ENCODE data around the gene IFITM2.

The IFITM2 gene

DNA sequence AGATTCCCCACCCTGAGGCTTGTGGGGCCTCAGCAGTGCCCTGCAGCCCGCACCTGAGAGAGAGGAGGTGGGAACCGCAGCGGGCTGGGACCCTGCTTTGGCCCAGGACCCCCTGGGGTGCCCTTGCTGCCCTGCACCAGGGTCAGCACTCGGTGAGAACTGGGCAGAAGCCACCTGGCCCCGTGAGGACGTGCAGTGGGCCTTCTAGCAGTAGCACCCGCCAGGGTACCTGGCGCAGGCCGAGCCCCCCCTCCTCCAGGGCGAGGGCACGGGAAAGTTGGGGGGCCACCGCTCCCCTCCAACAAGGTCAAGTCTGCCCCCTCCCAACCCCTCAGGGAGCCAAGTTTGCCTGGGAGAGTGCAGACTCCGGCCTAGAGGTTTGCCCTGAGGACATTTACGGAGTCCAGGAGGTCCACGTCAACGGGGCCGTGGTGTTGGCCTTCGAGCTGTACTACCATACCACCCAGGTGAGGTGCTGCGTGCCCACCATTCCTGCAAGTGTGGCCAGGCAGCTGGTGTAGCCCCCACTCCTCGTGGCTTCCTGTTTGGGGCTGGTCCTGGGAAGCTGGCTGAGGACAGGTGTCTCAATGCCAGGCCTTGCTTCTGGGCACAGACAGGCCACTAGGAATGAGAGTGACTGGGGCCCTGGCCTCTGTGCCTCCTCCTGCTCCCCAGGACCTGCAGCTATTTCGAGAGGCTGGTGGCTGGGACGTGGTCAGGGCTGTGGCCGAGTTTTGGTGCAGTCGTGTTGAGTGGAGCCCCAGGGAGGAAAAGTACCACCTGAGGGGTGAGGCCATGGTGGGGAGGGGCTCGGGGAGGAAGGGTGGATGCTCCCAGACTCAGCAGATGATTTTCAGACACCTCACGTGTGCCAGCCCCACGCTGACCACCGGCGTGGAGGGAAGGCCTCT is 15.2 kb upstream of the IFITM2 start:
- TF ChIP-seq, protein P1, sequence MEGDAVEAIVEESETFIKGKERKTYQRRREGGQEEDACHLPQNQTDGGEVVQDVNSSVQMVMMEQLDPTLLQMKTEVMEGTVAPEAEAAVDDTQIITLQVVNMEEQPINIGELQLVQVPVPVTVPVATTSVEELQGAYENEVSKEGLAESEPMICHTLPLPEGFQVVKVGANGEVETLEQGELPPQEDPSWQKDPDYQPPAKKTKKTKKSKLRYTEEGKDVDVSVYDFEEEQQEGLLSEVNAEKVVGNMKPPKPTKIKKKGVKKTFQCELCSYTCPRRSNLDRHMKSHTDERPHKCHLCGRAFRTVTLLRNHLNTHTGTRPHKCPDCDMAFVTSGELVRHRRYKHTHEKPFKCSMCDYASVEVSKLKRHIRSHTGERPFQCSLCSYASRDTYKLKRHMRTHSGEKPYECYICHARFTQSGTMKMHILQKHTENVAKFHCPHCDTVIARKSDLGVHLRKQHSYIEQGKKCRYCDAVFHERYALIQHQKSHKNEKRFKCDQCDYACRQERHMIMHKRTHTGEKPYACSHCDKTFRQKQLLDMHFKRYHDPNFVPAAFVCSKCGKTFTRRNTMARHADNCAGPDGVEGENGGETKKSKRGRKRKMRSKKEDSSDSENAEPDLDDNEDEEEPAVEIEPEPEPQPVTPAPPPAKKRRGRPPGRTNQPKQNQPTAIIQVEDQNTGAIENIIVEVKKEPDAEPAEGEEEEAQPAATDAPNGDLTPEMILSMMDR (IDR thresholded peaks at IDR 0.05; ENCODE audit: borderline replicate concordance, insufficient read depth, low read depth, low read length) = no peak
- no peak overlapping the region for H3K4me3 ChIP-seq (ENCODE audit: low read depth, low read length)

DNA sequence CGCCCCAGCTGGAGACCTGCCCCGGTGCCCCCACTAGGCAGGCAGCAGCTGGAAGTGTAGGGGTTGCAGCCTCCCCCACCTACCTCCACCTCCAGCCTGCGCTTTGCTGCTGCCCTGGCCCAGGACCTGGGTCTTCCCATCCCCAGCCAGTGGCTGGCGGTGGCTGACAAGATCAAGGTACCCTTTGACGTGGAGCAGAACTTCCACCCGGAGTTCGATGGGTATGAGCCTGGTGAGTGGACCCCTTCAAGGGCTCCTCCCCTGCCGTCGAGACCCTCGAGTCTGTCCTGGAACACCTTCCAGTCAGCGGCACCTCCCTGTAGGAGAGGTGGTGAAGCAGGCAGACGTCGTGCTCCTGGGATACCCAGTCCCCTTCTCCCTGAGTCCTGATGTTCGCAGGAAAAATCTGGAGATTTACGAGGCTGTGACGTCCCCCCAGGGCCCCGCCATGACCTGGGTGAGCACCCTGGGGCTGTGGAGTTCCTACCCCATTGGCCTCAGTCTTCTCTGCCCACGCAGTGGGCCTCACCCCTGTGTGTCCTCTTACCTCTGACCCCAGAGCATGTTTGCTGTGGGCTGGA is 14.3 kb upstream of the IFITM2 start:
- H3K4me3 ChIP-seq (ENCODE audit: low read depth, low read length) = no peak overlapping the region
- TF ChIP-seq, protein P1 (IDR thresholded peaks at IDR 0.05; ENCODE audit: borderline replicate concordance, insufficient read depth, low read depth, low read length) = no peak

DNA sequence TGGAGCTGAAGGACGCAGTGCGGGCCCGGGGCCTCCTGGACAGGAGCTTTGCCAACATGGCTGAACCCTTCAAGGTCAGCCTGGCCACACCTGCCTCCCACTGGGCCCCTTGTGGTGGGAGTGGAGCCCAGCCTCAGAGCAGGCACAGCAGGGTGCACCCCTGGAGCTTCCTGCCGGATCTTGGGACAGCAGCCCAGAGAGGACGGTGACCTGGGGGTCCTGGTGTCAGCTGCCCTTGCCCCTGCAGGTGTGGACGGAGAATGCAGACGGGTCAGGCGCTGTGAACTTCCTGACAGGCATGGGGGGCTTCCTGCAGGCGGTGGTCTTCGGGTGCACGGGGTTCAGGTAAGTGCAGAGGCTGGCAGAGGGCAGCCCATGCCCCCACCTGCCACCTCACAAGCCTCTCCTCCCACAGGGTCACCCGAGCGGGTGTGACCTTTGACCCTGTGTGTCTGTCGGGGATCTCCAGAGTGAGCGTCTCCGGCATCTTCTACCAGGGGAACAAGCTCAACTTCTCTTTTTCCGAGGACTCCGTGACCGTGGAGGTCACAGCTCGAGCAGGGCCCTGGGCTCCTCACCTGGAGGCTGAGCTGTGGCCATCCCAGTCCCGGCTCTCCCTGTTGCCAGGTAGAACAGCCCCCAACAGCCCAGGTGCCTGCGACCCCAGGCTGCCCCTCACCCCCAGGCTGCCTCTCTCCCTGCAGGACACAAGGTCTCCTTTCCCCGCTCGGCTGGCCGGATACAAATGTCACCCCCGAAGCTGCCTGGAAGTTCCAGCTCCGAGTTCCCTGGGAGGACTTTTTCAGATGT is 13.6 kb upstream of the IFITM2 start:
- TF ChIP-seq, protein P1 (IDR thresholded peaks at IDR 0.05; ENCODE audit: borderline replicate concordance, insufficient read depth, low read depth, low read length) = no peak
- H3K4me3 ChIP-seq (ENCODE audit: low read depth, low read length) = no peak overlapping the region

DNA sequence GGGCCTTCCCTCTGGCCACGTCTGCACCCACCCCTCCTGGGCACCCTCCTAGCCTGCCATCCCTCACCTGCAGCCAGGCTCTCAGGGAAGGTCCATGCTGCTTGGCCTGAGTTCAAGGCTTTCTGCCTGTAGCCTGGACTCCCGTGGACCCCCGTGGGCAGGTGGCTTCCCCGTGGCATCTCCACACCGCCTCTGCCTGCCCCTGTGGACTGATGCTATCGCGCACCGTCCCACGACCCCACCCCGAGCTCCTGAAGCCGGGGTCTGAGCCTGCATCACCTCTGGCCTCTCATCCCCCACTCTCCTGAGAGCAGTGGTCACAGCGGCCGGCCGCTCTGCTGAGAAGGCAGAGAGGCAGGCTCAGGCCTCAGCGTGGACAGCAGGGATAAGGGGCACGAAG is 12.8 kb upstream of the IFITM2 start:
- TF ChIP-seq, protein P1 (IDR thresholded peaks at IDR 0.05; ENCODE audit: borderline replicate concordance, insufficient read depth, low read depth, low read length) = no peak
- H3K4me3 ChIP-seq (ENCODE audit: low read depth, low read length) = no peak overlapping the region

DNA sequence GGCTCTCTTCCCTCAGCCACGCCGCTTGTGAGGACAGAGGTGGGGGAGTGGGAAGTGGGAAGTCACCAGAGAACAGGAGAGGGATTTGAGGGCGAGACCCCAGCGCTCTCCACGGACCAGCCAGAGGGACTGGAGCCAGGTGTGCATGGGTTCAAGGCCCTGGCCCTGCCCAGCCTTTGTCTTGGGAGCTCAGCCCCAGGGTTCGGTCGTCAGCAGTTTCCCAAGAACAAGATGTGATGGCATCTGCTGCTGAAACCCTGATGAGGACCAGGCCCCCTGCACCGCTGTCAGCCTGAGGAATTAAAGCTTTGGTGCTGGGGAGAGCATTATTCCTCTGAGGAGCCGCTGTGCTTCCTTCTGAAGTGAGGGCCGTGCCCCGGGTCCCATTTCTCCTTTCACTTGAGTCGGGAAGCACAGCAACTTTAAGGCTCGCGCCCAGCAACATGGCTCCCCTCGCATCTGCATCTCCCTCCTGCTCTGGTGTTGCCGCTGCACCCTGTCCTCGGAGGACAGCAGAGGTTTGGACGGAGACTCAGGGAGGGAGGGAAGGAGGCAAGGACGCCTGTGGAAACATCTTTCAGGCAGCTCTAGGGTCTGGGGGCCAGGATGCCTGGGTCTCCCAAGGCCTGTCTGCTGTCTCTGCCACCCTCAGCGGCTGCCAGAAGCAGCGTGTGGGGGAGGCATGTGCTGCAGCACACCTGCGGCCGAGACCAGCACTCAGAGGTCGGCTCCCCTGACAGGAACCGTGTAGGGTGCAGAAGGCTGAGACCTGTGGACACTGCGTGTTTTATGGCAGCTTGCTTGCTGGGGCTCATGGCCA is 12.1 kb upstream of the IFITM2 start:
- TF ChIP-seq, protein P1 (IDR thresholded peaks at IDR 0.05; ENCODE audit: borderline replicate concordance, insufficient read depth, low read depth, low read length) = no peak
- H3K4me3 ChIP-seq (ENCODE audit: low read depth, low read length) = no peak overlapping the region

DNA sequence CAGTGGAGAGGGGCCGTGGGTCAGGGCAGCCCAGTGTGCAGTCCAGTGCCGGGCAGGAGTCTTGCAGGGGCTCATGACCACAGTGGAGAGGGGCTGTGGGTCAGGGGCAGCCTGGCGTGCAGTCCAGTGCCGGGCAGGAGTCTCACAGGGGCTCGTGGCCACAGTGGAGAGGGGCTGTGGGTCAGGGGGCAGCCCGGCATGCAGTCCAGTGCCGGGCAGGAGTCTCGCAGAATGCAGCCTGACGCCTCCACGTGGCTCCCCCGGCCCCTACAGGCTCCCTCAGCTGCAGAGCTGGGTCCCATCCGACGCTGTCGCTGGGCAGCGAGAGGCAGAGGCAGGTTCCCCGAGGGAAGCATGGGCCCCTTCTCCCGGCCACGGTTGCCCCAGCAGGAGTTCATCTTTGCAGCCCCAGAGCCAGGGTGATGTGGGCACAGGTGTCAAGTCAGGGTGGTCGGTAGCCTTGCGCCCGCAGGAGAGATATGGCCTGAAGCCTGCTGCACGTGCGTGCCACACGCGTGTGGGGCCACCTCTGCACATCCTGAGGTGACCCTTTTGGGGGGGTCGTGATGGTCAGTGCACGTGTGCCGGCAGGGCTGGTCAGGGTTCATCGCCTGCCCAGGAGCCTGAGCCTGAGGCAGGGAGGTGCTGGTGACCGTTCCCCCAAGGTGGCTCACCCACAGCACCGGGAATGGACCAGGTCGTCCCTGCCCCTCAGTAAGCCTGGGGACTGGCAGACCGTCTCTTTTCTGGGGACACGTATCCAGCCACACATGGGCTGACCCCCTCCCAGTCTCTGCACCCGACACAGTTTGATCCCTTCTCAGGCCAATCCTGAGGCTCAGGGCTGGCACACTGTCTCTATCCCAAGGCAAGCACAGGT is 11.2 kb upstream of the IFITM2 start:
- TF ChIP-seq, protein P1 (IDR thresholded peaks at IDR 0.05; ENCODE audit: borderline replicate concordance, insufficient read depth, low read depth, low read length) = no peak
- no peak overlapping the region for H3K4me3 ChIP-seq (ENCODE audit: low read depth, low read length)
